Measurements from ENCODE around the gene BPGM. TPM values are rescaled to one million over a fixed set of nuclear protein-coding genes. Genes with fewer than 3 reads are reported as not detected.

Gene BPGM
- total RNA-seq, 1 donor from 2014 or later, result 13.3 TPM

- peaks cover 7% of the 10 kb centered on the region for H3K9me3 Mint-ChIP-seq
- DNase-seq (ENCODE audit: low spot score in 2 of 2, unreplicated experiment in 2 of 2), result no peak
- H3K36me3 Mint-ChIP-seq, result no peaks in the 10 kb centered on the region
- no peaks in the 10 kb centered on the region for H3K27me3 Mint-ChIP-seq (ENCODE audit: low read depth)
- no peak for TF ChIP-seq CTCF (IDR thresholded peaks at IDR 0.05; ENCODE audit: unreplicated experiment)
- H3K4me1 Mint-ChIP-seq, result peaks cover 32% of the 10 kb centered on the region
- no peak overlapping the region for H3K27ac Mint-ChIP-seq
- H3K4me3 Mint-ChIP-seq, result no peak overlapping the region
Measured at GRCh38 chr7:134724606-134725005, 78.0 kb downstream of the BPGM start.

DNA sequence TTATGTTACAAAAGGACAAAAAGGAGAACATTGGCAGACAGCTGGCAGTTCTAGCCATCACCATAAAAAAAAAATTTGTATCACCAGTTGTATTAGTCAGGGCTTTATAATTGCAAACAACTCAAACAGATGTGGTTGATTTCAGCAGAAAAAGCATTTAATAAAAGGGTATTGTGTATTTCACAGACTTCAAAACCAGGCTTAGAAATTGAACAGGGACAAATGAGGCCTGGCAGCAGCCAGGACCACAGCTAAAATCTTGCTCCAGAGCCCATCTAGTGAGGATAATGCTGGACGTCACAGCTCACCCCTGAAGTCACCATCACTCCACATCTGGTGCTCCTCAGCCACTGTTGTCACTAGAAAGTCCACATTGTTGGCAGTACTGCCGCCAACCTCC is 79.9 kb downstream of the BPGM start:
- no peak for TF ChIP-seq CTCF (IDR thresholded peaks at IDR 0.05; ENCODE audit: unreplicated experiment)
- Mint-ChIP-seq H3K9me3 (peaks cover 7% of the 10 kb centered on the region), H3K4me1 (peaks cover 34% of the 10 kb centered on the region), H3K4me3 (no peak overlapping the region), H3K36me3 (no peaks in the 10 kb centered on the region), H3K27me3 (ENCODE audit: low read depth) (no peaks in the 10 kb centered on the region), H3K27ac (no peak overlapping the region)
- no peak for DNase-seq (ENCODE audit: low spot score in 2 of 2, unreplicated experiment in 2 of 2)

DNA sequence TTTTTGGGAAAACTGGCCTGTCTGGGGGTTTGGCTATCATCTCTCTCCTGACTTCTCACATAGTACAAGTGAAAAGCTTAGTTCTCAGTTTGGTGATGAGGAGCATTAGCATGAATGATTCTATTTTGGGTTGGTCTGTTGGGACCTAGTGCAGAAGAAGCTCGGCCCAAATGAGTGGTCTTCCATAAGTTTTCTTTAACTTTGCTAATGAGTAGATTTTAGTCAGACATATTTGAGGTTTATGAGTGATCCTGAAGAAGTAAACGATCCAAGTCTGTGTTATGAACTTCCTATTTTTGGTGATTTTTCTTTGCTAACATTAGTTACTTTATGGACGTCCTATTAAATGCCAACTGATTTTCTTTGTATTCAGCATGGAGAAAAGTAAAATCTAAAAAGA is 81.1 kb downstream of the BPGM start:
- TF ChIP-seq CTCF (IDR thresholded peaks at IDR 0.05; ENCODE audit: unreplicated experiment), result no peak
- no peaks in the 10 kb centered on the region for H3K27me3 Mint-ChIP-seq (ENCODE audit: low read depth)
- H3K4me1 Mint-ChIP-seq, result peaks cover 41% of the 10 kb centered on the region

More for the DNA sequence above, 81.1 kb downstream of the BPGM start:
- no peak overlapping the region for H3K4me3 Mint-ChIP-seq
- no peaks in the 10 kb centered on the region for H3K36me3 Mint-ChIP-seq
- DNase-seq (ENCODE audit: low spot score in 2 of 2, unreplicated experiment in 2 of 2), result no peak
- peaks cover 7% of the 10 kb centered on the region for H3K9me3 Mint-ChIP-seq
- H3K27ac Mint-ChIP-seq, result no peak overlapping the region

Other genes with a start within 250 kb of the BPGM start
- 91.9 to 97.5 TPM (median 95.8 TPM) in 3 replicates for gene AKR1B1, start 187.8 kb upstream of the BPGM start, total RNA-seq
- gene AKR1B10, start 119.3 kb upstream of the BPGM start, total RNA-seq, result 0.29 to 0.31 TPM in 2 of 3 replicates, not detected in the other
- 1.7 to 1.9 TPM (median 1.8 TPM) in 3 replicates for gene AKR1B15, start 97.7 kb upstream of the BPGM start, total RNA-seq
- 191 to 211 TPM (median 194 TPM) in 3 replicates for gene CALD1, start 132.8 kb downstream of the BPGM start, total RNA-seq